HUES48 (cell line): ENCODE data around the gene FRMD1.

ENCODE experiments used
- H3K27ac ChIP-seq: one replicate; pipeline ENCODE4 v1.7.0; 2013; ENCODE audit warnings: low read depth, low read length, inconsistent platforms
- H3K27me3 ChIP-seq: 2 replicates; pipeline ENCODE4 v1.6.1; 2013; ENCODE audit warnings: mild to moderate bottlenecking, low read length; ENCODE audit not compliant: control insufficient read depth, insufficient read depth
- H3K36me3 ChIP-seq: 2 replicates; pipeline ENCODE4 v1.6.1; 2013; ENCODE audit warnings: low read length; ENCODE audit not compliant: control insufficient read depth, insufficient read depth
- H3K4me1 ChIP-seq: 2 replicates; pipeline ENCODE4 v1.6.1; 2013; ENCODE audit warnings: mild to moderate bottlenecking, low read length; ENCODE audit not compliant: control insufficient read depth, insufficient read depth
- H3K4me3 ChIP-seq: 2 replicates; pipeline ENCODE4 v1.5.1; 2013; ENCODE audit warnings: mild to moderate bottlenecking, low read depth, low read length
- H3K9ac ChIP-seq: 2 replicates; pipeline ENCODE4 v1.6.1; 2013; ENCODE audit warnings: mild to moderate bottlenecking, low read depth, low read length, moderate library complexity
- H3K9me3 ChIP-seq: 2 replicates; pipeline ENCODE4 v1.6.1; 2013; ENCODE audit warnings: low read length; ENCODE audit not compliant: control insufficient read depth, insufficient read depth

The FRMD1 gene

DNA sequence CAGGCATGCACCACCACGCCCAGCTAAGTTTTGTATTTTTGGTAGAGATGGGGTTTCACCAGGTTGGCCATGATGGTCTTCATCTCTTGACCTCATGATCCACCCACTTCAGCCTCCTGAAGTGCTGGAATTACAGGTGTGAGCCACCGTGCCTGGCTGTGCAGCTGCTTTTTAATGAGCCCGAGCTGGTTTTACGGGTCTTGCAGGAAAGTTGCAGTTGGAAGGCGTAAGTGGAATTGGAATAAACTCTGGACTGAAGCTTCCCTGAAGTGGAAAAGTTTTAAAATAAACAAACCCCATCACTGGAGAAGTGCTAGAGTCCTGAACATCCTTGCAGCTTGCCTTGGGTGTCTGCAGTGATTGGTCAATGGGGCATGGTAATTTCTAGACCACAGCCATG, 41.2 kb downstream of the FRMD1 start:
- Histone ChIP-seq H3K9ac (no peak overlapping the region), H3K36me3 (no peaks in the 10 kb centered on the region), H3K27ac (no peak overlapping the region), H3K27me3 (peaks cover 7% of the 10 kb centered on the region; the same call in 1 of the 2 replicates), H3K4me3 (no peak overlapping the region), H3K4me1 (peaks cover 9% of the 10 kb centered on the region; the same call in 1 of the 2 replicates), H3K9me3 (peaks cover 25% of the 10 kb centered on the region)

- Histone ChIP-seq H3K9ac (no peak overlapping the region), H3K4me1 (peaks cover 9% of the 10 kb centered on the region), H3K4me3 (no peak overlapping the region), H3K27me3 (peaks cover 7% of the 10 kb centered on the region; the same call in 1 of the 2 replicates), H3K9me3 (peaks cover 25% of the 10 kb centered on the region), H3K27ac (no peak overlapping the region), H3K36me3 (no peaks in the 10 kb centered on the region)
Observed at GRCh38 chr6:168037242-168037641, 41.8 kb downstream of the FRMD1 start.

DNA sequence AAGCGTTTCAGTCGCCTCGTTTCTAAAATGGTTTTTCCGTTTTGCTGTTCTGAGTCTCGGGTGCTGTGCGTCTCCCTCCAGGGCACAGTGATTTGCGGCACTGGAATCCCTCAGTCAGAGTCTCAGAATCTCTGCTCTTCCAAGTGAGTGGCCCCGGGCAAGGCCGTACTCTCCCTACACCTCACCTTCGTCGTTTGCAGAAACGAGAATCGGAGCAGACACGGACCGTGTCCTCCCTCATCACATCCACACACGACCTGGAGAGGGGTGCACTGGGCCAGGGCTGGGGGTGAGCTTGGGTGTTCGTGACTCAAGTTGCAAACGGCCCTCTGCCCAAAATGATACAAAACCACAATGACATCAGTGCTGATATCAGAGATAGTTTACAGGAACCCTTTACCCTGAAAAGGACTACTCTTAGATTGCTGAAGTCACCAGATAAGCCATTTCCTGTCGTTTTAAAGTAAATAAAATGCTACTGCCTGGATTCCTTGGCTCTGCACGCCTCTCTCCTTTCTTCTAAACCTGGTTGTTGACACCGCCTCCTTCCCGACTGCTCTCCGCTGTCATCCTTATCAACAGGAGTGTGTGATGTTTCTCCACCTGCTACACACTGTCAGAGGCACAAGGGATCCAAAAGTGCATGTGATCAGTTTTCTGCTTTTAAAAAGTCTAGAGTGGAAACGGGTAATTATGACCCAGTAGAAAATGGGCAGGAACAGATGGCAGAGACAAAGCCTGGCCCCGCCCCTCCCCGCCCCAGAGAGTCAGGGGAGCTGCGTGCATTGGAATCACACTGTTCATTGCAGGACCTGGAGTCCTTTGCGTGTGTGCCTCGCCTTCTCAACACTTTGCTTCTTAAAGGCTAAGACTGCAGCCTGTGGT, 43.1 kb downstream of the FRMD1 start:
- peak overlapping the region; percentile 53 for H3K4me3 ChIP-seq
- peaks cover 11% of the 10 kb centered on the region for H3K4me1 ChIP-seq
- peak overlapping the region; percentile 15 for H3K27ac ChIP-seq
- 0 out of 2 replicates have a peak overlapping the region, but pooled peaks have one; percentile 27 for H3K9ac ChIP-seq
- H3K27me3 ChIP-seq, result peaks cover 7% of the 10 kb centered on the region; the same call in 1 of the 2 replicates
- no peaks in the 10 kb centered on the region for H3K36me3 ChIP-seq
- H3K9me3 ChIP-seq, result peaks cover 22% of the 10 kb centered on the region

- Histone ChIP-seq H3K9ac (0 out of 2 replicates have a peak overlapping the region, but pooled peaks have one; percentile 27), H3K27me3 (peaks cover 7% of the 10 kb centered on the region; the same call in 1 of the 2 replicates), H3K27ac (peak overlapping the region; percentile 31), H3K9me3 (peaks cover 21% of the 10 kb centered on the region), H3K4me3 (peak overlapping the region; percentile 53), H3K36me3 (no peaks in the 10 kb centered on the region), H3K4me1 (peaks cover 15% of the 10 kb centered on the region)
Observed at GRCh38 chr6:168035098-168035660, 43.8 kb downstream of the FRMD1 start.

DNA sequence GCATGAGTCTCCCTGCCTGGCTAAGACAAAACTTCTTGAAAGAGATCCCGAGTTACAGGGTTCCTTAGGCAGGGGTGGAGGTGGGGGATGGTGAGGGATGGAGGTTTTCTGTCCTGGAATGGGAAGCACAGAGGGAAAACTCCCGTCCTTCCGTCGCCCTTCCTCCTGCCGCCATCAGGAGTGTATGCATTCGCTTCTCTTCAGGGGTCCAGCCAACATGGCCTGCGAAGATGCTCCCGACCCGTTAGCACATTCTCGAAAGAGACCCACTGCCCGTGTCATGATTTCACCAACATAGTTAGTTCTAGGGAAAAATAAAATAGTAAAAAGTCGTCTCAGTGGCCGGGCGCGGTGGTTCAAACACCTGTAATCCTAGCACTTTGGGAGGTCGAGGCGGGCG, 44.5 kb downstream of the FRMD1 start:
- peaks cover 15% of the 10 kb centered on the region for H3K9me3 ChIP-seq
- H3K27me3 ChIP-seq, result peaks cover 7% of the 10 kb centered on the region; the same call in 1 of the 2 replicates
- no peak overlapping the region for H3K27ac ChIP-seq
- H3K36me3 ChIP-seq, result no peaks in the 10 kb centered on the region
- H3K4me3 ChIP-seq, result no peak overlapping the region
- peaks cover 15% of the 10 kb centered on the region for H3K4me1 ChIP-seq
- H3K9ac ChIP-seq, result no peak overlapping the region

- H3K9me3 ChIP-seq, result peaks cover 8% of the 10 kb centered on the region
- H3K36me3 ChIP-seq, result no peaks in the 10 kb centered on the region
- peaks cover 7% of the 10 kb centered on the region; the same call in 1 of the 2 replicates for H3K27me3 ChIP-seq
- H3K4me1 ChIP-seq, result peaks cover 15% of the 10 kb centered on the region
- H3K27ac ChIP-seq, result no peak overlapping the region
- no peak overlapping the region for H3K4me3 ChIP-seq
- no peak overlapping the region for H3K9ac ChIP-seq
Observed at GRCh38 chr6:168033791-168034190, 45.2 kb downstream of the FRMD1 start.

- peaks cover 15% of the 10 kb centered on the region for H3K4me1 ChIP-seq
- no peak overlapping the region for H3K27ac ChIP-seq
- no peaks in the 10 kb centered on the region for H3K36me3 ChIP-seq
- H3K4me3 ChIP-seq, result no peak overlapping the region
- no peak overlapping the region for H3K9ac ChIP-seq
- H3K9me3 ChIP-seq, result no peaks in the 10 kb centered on the region
- H3K27me3 ChIP-seq, result peaks cover 7% of the 10 kb centered on the region; the same call in 1 of the 2 replicates
Observed at GRCh38 chr6:168032005-168032760, 46.8 kb downstream of the FRMD1 start.

- Histone ChIP-seq H3K9me3 (no peaks in the 10 kb centered on the region), H3K4me3 (no peak overlapping the region), H3K4me1 (peaks cover 15% of the 10 kb centered on the region), H3K9ac (no peak overlapping the region), H3K36me3 (no peaks in the 10 kb centered on the region), H3K27ac (no peak overlapping the region), H3K27me3 (peaks cover 7% of the 10 kb centered on the region; the same call in 1 of the 2 replicates)
Observed at GRCh38 chr6:168031411-168031971, 47.5 kb downstream of the FRMD1 start.

DNA sequence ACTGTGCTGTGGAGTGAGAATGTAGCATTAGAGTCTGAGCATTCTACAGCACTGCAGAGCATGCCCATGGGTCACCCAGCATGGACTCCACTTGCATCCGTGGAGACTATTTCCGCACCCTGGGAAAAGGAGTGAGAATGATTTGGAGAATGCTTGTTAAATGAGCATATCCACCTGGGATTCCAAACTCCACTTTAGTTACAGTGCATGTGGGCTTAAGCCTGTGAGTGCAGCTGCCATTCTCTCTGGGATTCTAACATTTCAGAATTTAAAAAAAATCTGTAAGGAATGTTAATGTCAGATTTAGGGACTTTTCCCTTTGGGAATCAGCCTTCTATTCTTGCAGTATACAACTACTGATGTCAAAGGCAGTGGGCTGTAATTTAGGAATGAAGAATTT, 48.1 kb downstream of the FRMD1 start:
- Histone ChIP-seq H3K4me1 (peaks cover 12% of the 10 kb centered on the region), H3K9ac (no peak overlapping the region), H3K36me3 (no peaks in the 10 kb centered on the region), H3K4me3 (no peak overlapping the region), H3K27ac (peak overlapping the region; percentile 2), H3K9me3 (no peaks in the 10 kb centered on the region), H3K27me3 (peaks cover 5% of the 10 kb centered on the region; the same call in 1 of the 2 replicates)

- H3K27ac ChIP-seq, result no peak overlapping the region
- no peak overlapping the region for H3K4me3 ChIP-seq
- no peaks in the 10 kb centered on the region for H3K9me3 ChIP-seq
- H3K27me3 ChIP-seq, result no peaks in the 10 kb centered on the region
- no peaks in the 10 kb centered on the region for H3K36me3 ChIP-seq
- H3K9ac ChIP-seq, result no peak overlapping the region
- H3K4me1 ChIP-seq, result peaks cover 6% of the 10 kb centered on the region
Observed at GRCh38 chr6:168030218-168030746, 48.7 kb downstream of the FRMD1 start.
